H54 (cell line): ENCODE measurements around the gene NAT14.

Experiments
- DNase-seq: peaks from one replicate; pipeline ENCODE4 v3.0.0; 2011; ENCODE audit warnings: low spot score, mixed read lengths; ENCODE audit not compliant: insufficient read length
- FAIRE-seq: peaks from 3 replicates; lab custom pipeline; 2011; peaks lifted over from hg19 to GRCh38; lab: Jason Lieb, UNC
- POLR2A ChIP-seq: IDR thresholded peaks from 2 replicates; pipeline ENCODE4 v1.6.1; 2011; ENCODE audit warnings: low read depth, mild to moderate bottlenecking, low read length

Gene NAT14

GRCh38 chr19:55503502-55504251 is 18.7 kb downstream of the NAT14 start:
- DNase-seq (peak; percentile 100), FAIRE-seq (no peak)
- peak; percentile 38; the same call in 1 of the 2 replicates for TF ChIP-seq POLR2A

GRCh38 chr19:55504252-55504603 is 19.2 kb downstream of the NAT14 start:
- FAIRE-seq: no peak
- no peak for DNase-seq
- no peak for TF ChIP-seq POLR2A

GRCh38 chr19:55504981-55505380 is 20.0 kb downstream of the NAT14 start:
- TF ChIP-seq POLR2A: no peak
- DNase-seq (no peak), FAIRE-seq (no peak)

- DNase-seq (no peak), FAIRE-seq (no peak)
- TF ChIP-seq POLR2A: no peak
Observed at GRCh38 chr19:55508120-55508519, 23.1 kb downstream of the NAT14 start.

GRCh38 chr19:55516878-55517620 is 32.1 kb downstream of the NAT14 start:
- no peak for FAIRE-seq
- peak; percentile 99 for DNase-seq
- TF ChIP-seq POLR2A: no peak

- no peak for TF ChIP-seq POLR2A
- peak; percentile 97 for DNase-seq
- FAIRE-seq: no peak
Observed at GRCh38 chr19:55519451-55520311, 34.7 kb downstream of the NAT14 start.

GRCh38 chr19:55520691-55521292 is 35.8 kb downstream of the NAT14 start:
- DNase-seq (no peak), FAIRE-seq (no peak)
- TF ChIP-seq POLR2A: peak; percentile 20; the same call in 1 of the 2 replicates

GRCh38 chr19:55525289-55526101 is 40.5 kb downstream of the NAT14 start:
- DNase-seq (no peak), FAIRE-seq (no peak)
- TF ChIP-seq POLR2A: no peak

- no peak for TF ChIP-seq POLR2A
- DNase-seq (peak; percentile 71), FAIRE-seq (no peak)
Observed at GRCh38 chr19:55526216-55527196, 41.5 kb downstream of the NAT14 start.

- TF ChIP-seq POLR2A: no peak
- DNase-seq (no peak), FAIRE-seq (no peak)
Observed at GRCh38 chr19:55527197-55528029, 42.4 kb downstream of the NAT14 start.
